ENCODE data around the gene ZNF287.

The ZNF287 gene

DNA sequence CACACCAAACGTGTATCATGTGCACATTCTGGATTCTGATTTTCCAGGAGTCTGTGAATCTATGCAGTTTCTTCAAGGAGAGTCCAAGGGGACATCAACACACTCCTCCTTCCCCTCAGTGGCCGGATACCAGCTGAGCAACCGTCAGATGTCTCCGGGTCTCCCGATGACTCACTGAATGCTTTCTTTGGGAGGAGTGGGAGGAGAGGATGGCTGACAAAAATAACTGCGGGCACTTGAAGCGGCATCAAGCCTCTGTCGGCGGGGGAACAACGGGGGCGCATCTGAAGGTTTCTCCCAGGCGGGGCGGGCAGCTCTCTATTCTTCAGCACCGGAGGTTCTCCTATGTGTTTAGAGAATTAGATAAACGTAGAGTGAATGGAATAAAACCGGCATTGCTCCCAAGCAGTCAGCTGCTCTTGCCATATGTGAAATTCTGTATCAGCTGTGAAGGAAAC is 52.4 kb downstream of the ZNF287 start:
- no peak for DNase-seq (ENCODE audit: low spot score)

- no peak for DNase-seq (ENCODE audit: low spot score)
Measured at GRCh38 chr17:16515933-16516332, 53.1 kb downstream of the ZNF287 start.

DNA sequence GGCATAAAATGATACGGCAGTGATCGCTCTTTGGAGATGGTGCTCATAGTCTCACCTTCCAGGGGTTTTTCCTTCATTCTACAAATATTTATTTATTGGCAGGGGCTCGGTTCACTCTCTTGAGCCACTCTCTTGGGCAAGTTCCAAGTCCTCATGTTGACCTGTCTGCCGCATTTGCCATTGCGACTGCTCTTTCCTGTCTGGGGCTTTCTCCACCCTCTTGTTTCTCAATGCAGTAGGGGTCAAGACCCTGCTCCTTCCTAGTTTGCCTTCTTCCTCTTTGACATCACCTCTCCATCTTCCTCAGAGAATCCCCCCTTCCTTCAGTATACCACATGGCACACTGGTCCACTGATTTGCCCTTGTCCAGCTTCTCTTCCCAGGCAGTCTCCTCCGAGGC is 55.1 kb downstream of the ZNF287 start:
- DNase-seq (ENCODE audit: low spot score) = no peak

GRCh38 chr17:16512011-16512410 is 57.0 kb downstream of the ZNF287 start:
- no peak for DNase-seq (ENCODE audit: low spot score)

- no peak for DNase-seq (ENCODE audit: low spot score)
Measured at GRCh38 chr17:16511593-16511992, 57.4 kb downstream of the ZNF287 start.

DNA sequence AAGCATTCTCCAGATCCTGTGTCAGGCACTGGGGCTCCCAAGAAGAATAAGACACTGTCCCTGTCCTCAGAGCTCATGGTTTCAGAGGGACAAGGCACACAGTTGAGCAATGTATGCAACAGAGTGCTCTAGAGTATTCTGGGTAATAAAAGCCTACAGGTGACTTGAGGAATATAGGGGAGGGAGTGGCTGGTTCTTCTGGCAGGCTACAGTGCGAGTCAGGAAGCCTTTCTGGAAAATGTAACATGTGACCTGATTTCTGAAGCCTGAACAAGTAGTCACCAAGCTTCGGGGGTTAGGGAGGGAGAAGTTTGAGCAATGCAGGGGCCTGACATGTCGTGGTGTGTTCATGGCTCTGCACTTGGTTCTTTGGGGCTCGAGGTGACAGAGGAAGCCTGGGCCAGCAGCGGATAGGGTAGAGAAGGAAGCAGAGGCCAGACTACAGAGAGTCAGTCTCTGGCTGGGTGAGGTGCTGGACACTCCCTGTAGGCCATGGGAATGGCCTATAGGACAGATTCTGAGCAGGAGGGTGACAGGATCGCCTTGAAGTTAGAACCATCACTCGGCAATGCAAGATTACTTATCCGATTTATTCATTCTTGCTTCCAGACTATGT is 61.0 kb downstream of the ZNF287 start:
- DNase-seq (ENCODE audit: low spot score) = no peak

GRCh38 chr17:16506188-16506587 is 62.8 kb downstream of the ZNF287 start:
- DNase-seq (ENCODE audit: low spot score) = no peak

- no peak for DNase-seq (ENCODE audit: low spot score)
Measured at GRCh38 chr17:16504984-16505383, 64.0 kb downstream of the ZNF287 start.

Data from CD4-positive, alpha-beta T cell treated with Interleukin-2 at 100 ng/mL for 4 hours (primary cell).